ENCODE measurements around the gene SLC35D2.

DNA sequence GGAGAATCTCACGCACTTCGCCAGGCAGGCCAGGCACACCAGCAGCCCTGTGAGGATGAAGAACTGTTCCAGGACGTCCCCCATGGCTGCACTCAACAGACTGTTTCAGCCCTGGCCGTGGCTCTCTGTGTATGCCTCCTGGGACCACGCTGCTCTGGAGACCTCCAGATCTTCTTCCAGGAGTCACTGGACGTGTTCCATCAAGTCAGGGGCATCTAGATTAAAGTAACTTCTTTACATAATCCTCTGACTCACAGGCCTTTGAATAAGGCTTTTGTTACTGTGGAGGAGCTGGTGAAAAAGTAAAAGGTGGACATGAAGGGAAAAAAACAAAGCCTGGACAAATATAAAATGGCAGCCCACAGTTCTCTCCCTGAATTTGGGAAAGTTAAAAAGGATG is 81.5 kb downstream of the SLC35D2 start, which contains the start of gene HSD17B3:
- TF ChIP-seq POLR2A (IDR thresholded peaks at IDR 0.05): no peak
- no peak for TF ChIP-seq CTCF (IDR thresholded peaks at IDR 0.05)
